Activated CD4-positive, alpha-beta T cell treated with anti-CD3 and anti-CD28 coated beads, Interleukin-2, Interleukin-4, amounts not matched to agents 100 ng/mL and 50 ng/mL, durations not matched to agents 16 hours and 8 hours (primary cell): ENCODE measurements around the gene PRLH.
"Not testable (repeated sequence)": the region's sequence is repeated elsewhere in the genome, so short reads cannot be mapped to it uniquely, and the experiment has no call there.

Source experiments
- DNase-seq: peaks from one replicate; pipeline ENCODE4 v3.0.0-alpha.2; 2020; ENCODE audit warnings: low spot score

The PRLH gene

DNA sequence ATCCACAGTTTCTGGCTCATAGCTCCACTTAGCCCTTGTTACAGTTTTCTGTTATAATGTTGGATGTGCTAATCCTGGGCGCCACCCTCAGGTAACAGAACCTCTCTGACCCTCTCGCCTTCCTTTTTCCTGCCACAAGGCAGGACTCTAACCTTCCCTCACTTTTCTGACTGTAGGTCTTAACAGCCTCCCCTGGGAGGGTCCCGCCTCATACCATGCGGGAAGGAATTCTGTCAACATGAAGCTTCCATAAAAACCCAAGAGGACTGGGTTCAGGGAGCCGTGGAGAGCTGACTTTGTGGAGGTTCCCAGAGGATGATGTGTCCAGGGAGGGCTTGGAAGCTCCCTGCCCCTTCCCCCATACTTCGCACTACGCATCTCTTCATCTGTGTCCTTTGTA, 36.0 kb downstream of the PRLH start:
- DNase-seq, result no peak

DNA sequence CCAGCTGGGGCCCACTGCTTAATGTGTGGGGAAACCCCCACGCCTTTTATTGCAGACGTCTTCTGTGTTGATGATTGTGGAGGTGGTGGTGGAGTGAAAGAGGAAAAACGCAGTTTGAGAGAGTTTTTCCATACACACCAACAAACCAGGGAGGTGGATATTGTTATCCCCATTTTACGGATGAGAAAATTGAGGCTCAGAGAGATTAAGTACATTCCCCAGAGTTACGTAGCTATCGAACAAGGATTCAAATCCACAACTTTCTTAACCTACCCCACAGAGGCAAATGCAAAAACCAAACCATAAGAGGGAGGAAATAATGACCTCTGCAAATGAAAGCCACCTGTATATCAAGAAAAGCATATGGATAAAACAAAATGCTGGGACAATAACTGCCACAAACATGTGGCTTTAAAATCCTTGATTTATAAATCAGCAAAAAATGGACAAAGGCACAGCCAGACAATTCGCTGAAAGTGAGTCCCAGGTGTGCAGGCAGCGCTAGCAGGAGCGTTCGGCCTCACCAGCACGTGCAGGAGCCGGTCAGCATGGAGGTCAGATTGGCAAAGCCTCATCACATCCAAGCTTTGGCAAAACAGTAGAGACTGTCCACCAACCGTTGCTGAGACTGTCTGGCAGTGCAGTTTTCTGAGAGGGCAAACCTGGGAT, 36.8 kb downstream of the PRLH start:
- DNase-seq, result no peak

DNA sequence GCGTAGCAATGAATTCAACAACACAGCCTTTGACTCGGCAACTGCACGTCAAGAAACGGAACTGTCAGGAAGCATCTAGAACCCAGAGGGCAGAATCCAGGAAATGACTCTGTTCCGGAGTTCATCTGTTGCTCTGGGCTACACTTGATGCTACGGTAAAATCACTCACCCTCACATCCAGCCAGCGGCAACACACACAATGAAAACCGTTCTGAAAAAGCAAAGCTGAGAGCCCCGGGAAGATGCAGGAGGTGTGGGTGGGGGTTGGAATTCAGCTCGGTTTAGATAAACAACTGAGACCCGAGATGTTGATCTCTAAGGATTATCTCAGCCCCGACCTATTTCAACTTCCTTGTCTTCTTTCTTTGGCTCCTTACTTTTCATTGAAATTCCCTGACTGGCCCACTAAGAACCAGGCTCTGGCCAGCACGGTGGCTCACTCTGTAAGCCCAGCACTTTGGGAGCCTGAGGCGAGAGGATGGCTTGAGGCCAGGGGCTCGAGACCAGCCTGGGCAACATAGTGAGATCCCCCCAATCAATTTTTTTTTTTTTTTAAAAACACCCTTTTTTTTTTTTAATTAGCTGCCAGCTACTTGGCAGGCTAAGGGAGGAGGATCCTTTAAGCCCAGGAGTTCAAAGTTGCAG, 37.5 kb downstream of the PRLH start:
- DNase-seq, result peak; percentile 51

DNA sequence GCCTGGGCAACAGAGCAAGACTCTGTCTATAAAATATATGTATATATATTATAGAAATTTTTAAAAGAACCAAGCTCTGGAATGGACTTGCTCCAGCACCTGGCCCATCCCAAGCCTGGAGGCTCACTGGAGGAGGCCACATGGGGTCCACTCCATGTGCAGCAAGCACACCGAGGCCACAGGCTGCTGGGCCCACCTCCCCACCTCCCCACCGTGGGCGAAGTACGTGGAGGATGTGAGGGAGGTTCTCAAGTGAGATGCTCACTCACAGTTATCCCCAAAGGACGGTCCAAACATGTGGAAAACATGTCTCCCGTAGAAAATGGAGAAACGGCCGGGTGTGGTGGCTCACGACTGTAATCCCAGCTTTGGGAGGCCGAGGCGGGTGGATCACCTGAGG, 38.0 kb downstream of the PRLH start:
- no peak for DNase-seq

DNA sequence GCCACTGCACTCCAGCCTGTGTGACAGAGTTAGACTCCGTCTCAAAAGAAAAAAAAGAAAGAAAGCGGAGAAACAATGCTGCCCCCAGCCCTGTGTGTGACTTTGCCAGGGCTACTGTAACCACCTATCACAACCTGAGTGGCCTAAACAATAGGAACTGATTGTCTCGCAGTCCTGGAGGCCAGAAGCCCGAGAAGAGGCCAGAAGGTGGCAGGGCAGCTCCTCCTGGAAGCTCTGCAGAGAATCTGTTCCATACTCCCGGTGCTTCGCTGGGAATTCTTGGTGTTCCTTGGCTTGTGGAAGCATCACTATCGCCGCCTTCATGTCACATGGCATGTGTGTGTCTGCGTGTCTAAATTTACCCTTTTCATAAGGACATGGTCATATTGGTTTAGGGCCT, 38.6 kb downstream of the PRLH start:
- DNase-seq, result no peak

DNA sequence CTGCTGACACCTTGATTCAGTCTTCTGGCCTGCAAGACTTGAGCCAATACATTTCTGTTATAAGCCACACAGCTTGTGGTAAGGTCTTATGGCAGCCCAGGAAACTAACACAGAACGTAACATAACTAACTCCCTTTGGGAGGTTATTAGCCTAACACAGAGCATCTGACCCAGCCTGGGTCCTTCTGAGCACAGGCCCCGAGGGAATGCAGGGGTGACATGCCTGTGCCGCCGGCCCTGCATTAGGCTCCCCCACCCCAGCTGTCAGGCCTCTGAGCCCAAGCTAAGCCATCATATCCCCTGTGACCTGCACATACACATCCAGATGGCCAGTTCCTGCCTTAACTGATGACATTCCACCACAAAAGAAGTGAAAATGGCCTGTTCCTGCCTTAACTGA, 40.1 kb downstream of the PRLH start:
- not testable (repeated sequence) for DNase-seq

- no peak for DNase-seq
Measured at GRCh38 chr2:237612527-237613357, 46.4 kb downstream of the PRLH start.

DNA sequence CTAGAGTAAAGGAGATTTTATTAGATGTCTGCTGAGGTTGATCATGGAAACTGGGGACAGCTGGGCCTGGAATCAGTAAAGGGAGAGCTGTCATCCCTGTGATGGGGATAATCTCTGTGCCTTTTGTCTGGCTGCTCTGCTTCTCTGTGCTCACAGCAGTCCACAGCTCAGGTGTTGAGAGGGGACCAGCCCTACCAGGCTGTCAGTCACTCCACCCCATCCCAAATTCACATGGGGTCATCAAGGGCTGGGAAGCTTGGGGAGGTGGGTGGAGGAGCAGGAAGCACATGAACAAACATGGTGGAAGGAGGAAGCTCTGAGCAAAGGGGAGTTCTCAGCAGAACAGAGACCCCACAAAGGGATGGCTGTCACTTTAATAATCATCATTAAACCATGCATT, 47.3 kb downstream of the PRLH start:
- no peak for DNase-seq

GRCh38 chr2:237614151-237614720, 47.9 kb downstream of the PRLH start:
- no peak for DNase-seq

GRCh38 chr2:237615631-237616249, 49.4 kb downstream of the PRLH start:
- DNase-seq, result no peak

DNA sequence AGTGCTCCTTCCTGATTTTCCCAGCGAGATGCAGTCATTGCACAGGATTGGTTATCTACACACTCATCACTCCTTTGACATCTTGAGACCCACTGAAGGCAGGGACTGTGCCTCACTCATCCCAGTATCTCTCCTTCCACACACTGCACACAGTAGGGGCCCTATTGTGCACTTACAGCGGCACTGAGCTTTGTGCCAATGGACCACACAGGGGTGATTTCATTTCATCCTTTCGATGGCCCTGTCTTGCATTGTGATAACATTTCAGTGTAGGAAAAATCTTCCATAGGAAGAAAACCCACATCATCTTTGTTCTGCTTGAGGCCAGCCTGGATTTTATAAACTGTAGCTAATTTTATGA, 50.0 kb downstream of the PRLH start:
- no peak for DNase-seq
